GDM1 (cell line): ENCODE measurements around the gene FASN.
"Not testable (repeated sequence)": the region's sequence is repeated elsewhere in the genome, so short reads cannot be mapped to it uniquely, and the experiment has no call there.

Experiments used
- DNase-seq: peaks from one replicate; lab custom pipeline; 2025; lab: John Stamatoyannopoulos, UW

The FASN gene

GRCh38 chr17:82098169-82098938 is at the start of gene FASN:
Gene FASN, minus strand, starts transcription at chr17:82098236. Its CDS starts 1,791 bp downstream, at chr17:82096445.
- peak; percentile 94 for DNase-seq

GRCh38 chr17:82146663-82147654 is 48.9 kb upstream of the FASN start:
- DNase-seq = no peak

GRCh38 chr17:82145550-82146155 is 47.6 kb upstream of the FASN start:
- DNase-seq = no peak

- DNase-seq = no peak
Observed at GRCh38 chr17:82143333-82143732, 45.3 kb upstream of the FASN start.

- not testable (repeated sequence) for DNase-seq
Observed at GRCh38 chr17:82139961-82140360, 41.9 kb upstream of the FASN start.

GRCh38 chr17:82138511-82138992 is 40.5 kb upstream of the FASN start:
- DNase-seq = no peak

GRCh38 chr17:82134101-82134500 is 36.1 kb upstream of the FASN start:
- no peak for DNase-seq

GRCh38 chr17:82133166-82133953 is 35.3 kb upstream of the FASN start:
- not testable (repeated sequence) for DNase-seq

- DNase-seq = no peak
Observed at GRCh38 chr17:82129095-82129494, 31.1 kb upstream of the FASN start.

- no peak for DNase-seq
Observed at GRCh38 chr17:82128287-82128686, 30.3 kb upstream of the FASN start.

GRCh38 chr17:82127704-82128103 is 29.7 kb upstream of the FASN start:
- DNase-seq = no peak

- DNase-seq = no peak
Observed at GRCh38 chr17:82127315-82127595, 29.2 kb upstream of the FASN start.

- no peak for DNase-seq
Observed at GRCh38 chr17:82126556-82127314, 28.7 kb upstream of the FASN start.

GRCh38 chr17:82124101-82124500 is 26.1 kb upstream of the FASN start:
- no peak for DNase-seq

- no peak for DNase-seq
Observed at GRCh38 chr17:82121660-82122629, 23.9 kb upstream of the FASN start.

GRCh38 chr17:82121246-82121645 is 23.2 kb upstream of the FASN start:
- no peak for DNase-seq

GRCh38 chr17:82120148-82120547 is 22.1 kb upstream of the FASN start:
- no peak for DNase-seq

GRCh38 chr17:82118815-82119380 is 20.9 kb upstream of the FASN start:
- no peak for DNase-seq

GRCh38 chr17:82118168-82118814 is 20.3 kb upstream of the FASN start:
- DNase-seq = no peak
